Spleen (tissue), 7 donors: Measurements from ENCODE around the gene CD84.
"Not testable (repeated sequence)": the region's sequence is repeated elsewhere in the genome, so short reads cannot be mapped to it uniquely, and the experiment has no call there.

ENCODE experiments used
- POLR2AphosphoS5 ChIP-seq, 3 donors: sonication (generic); formaldehyde crosslinking; IDR thresholded peaks; one replicate each; pipeline ENCODE4 v1.5.1; 2017; ENCODE audit warnings: antibody characterized with exemption in 3 of 3
- TF ChIP-seq, protein P1 (sequence below), 11 experiments: fragments of 200-600 bp in 7 of 11; fragments of 450-650 bp in 4 of 11; sonication (generic) in 4 of 11; IDR thresholded peaks in 8 of 11; conservative IDR thresholded peaks in 3 of 11; 1 replicate in 7 of 11; 2 replicates in 4 of 11; pipeline versions ENCODE4 v1.4.0 to v1.8.0; 2016 to 2021; ENCODE audit warnings: antibody characterized with exemption in 11 of 11, inconsistent platforms in 4 of 11, mild to moderate bottlenecking in 1 of 11
- donor health status: DM: no; HTN: no; CAD: no; lungs with moderate emphysema.
- donor health status: DM: no; HTN: no; CAD: no.
- donor health status: DM: no; HTN: no; CAD: no.

DNA sequence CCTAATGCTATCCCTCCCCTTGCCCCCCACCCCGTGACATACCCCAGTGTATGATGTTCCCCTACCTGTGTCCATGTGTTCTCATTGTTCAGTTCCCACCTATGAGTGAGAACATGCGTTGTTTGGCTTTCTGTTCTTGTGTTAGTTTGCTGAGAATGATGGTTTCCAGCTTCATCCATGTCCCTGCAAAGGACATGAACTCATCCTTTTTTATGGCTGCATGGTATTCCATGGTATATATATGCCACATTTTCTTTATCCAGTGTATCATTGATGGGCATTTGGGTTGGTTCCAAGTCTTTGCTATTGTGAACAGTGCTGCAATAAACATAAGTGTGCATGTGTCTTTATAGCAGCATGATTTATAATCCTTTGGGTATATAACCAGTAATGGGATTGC is 55.5 kb downstream of the CD84 start:
- TF ChIP-seq, protein P1, sequence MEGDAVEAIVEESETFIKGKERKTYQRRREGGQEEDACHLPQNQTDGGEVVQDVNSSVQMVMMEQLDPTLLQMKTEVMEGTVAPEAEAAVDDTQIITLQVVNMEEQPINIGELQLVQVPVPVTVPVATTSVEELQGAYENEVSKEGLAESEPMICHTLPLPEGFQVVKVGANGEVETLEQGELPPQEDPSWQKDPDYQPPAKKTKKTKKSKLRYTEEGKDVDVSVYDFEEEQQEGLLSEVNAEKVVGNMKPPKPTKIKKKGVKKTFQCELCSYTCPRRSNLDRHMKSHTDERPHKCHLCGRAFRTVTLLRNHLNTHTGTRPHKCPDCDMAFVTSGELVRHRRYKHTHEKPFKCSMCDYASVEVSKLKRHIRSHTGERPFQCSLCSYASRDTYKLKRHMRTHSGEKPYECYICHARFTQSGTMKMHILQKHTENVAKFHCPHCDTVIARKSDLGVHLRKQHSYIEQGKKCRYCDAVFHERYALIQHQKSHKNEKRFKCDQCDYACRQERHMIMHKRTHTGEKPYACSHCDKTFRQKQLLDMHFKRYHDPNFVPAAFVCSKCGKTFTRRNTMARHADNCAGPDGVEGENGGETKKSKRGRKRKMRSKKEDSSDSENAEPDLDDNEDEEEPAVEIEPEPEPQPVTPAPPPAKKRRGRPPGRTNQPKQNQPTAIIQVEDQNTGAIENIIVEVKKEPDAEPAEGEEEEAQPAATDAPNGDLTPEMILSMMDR (IDR thresholded peaks at IDR 0.05 in 8 of 11, conservative IDR thresholded peaks at IDR 0.05 in 3 of 11), result not testable (repeated sequence)
- TF ChIP-seq POLR2AphosphoS5 (IDR thresholded peaks at IDR 0.05), result not testable (repeated sequence)
